Endothelial cell of umbilical vein (primary cell): Measurements from ENCODE around the gene APOBEC3F. TPM values are rescaled to one million over a fixed set of nuclear protein-coding genes. Genes with fewer than 3 reads are reported as not detected.

Experiments used
- BruUV-seq: library from RNA; stranded (reverse); fragments of 400-500 nt; replicated peaks from 2 replicates; lab custom pipeline; 2021; lab: Mats Ljungman, UMichigan
- CTCF ChIA-PET: fragments of 300-600, 350-600 bp; sonication (Branson Sonifier 250); formaldehyde crosslinking; loops from one replicate; lab custom pipeline; 2021; ENCODE audit warnings: antibody characterized with exemption, inconsistent platforms; lab: Charles Lee
- POLR2A ChIA-PET: fragments of 300-600, 350-600 bp; sonication (Branson Sonifier 250); formaldehyde crosslinking; loops from one replicate; lab custom pipeline; 2021; ENCODE audit warnings: antibody characterized with exemption, inconsistent platforms; lab: Charles Lee
- DNase-seq: peaks from one replicate; pipeline ENCODE4 v3.0.0-alpha.2; 2011; ENCODE audit warnings: low read depth, low spot score
- FAIRE-seq: peaks from 2 replicates; lab custom pipeline; 2011; peaks lifted over from hg19 to GRCh38; lab: Jason Lieb, UNC
- H2AFZ ChIP-seq: 2 replicates; pipeline ENCODE4 v1.6.0; 2012; ENCODE audit warnings: low read depth, low read length, control low read depth, inconsistent platforms
- H3K27ac ChIP-seq: 2 replicates; pipeline ENCODE4 v1.5.1; 2011; ENCODE audit warnings: low read depth, mild to moderate bottlenecking, control low read depth, low read length, moderate library complexity; ENCODE audit not compliant: insufficient read depth
- H3K27me3 ChIP-seq, 2 experiments: 2 replicates each; pipeline versions ENCODE4 v1.6.0 to v1.6.1; 2011; ENCODE audit warnings: low read length in 2 of 2, mixed read lengths in 1 of 2; ENCODE audit not compliant: control insufficient read depth in 2 of 2, insufficient read depth in 2 of 2
- H3K36me3 ChIP-seq, 2 experiments: 2 replicates in 1 of 2; 3 replicates in 1 of 2; pipeline ENCODE4 v1.5.1; 2011; ENCODE audit warnings: low read length in 2 of 2, mild to moderate bottlenecking in 1 of 2, moderate library complexity in 1 of 2; ENCODE audit not compliant: control insufficient read depth in 2 of 2, insufficient read depth in 2 of 2; ENCODE audit errors: extremely low read depth in 1 of 2
- H3K4me1 ChIP-seq: 3 replicates; pipeline ENCODE4 v1.5.1; 2011; ENCODE audit warnings: mild to moderate bottlenecking, low read length; ENCODE audit not compliant: control insufficient read depth, insufficient read depth; ENCODE audit errors: extremely low read depth
- H3K4me2 ChIP-seq: 2 replicates; pipeline ENCODE4 v1.6.1; 2011; ENCODE audit warnings: low read length, control low read depth, mixed read lengths; ENCODE audit not compliant: insufficient read depth
- H3K4me3 ChIP-seq, 3 experiments: fragments of 200-600 bp in 1 of 3; sonication (generic), shearing (Covaris generic) in 1 of 3; replicated peaks in 1 of 3; 2 replicates each; pipeline ENCODE4 v1.5.1; 2011 to 2016; ENCODE audit warnings: control low read depth in 3 of 3, low read length in 3 of 3, mild to moderate bottlenecking in 2 of 3, inconsistent platforms in 1 of 3, low read depth in 1 of 3, moderate library complexity in 1 of 3; ENCODE audit not compliant: insufficient read depth in 1 of 3
- H3K79me2 ChIP-seq: 2 replicates; pipeline ENCODE4 v1.6.0; 2012; ENCODE audit warnings: low read length, inconsistent platforms; ENCODE audit not compliant: control insufficient read depth, insufficient read depth
- H3K9ac ChIP-seq: replicated peaks from 2 replicates; pipeline ENCODE3; 2011; ENCODE audit warnings: low read length, control low read depth; ENCODE audit not compliant: insufficient read depth; ENCODE audit errors: extremely low read depth
- H3K9me1 ChIP-seq: replicated peaks from 3 replicates; pipeline ENCODE4 v1.6.0; 2011; ENCODE audit warnings: mild to moderate bottlenecking, low read length; ENCODE audit not compliant: control insufficient read depth, insufficient read depth; ENCODE audit errors: extremely low read depth
- H3K9me3 ChIP-seq: replicated peaks from 2 replicates; pipeline ENCODE4 v1.5.1; 2012; ENCODE audit warnings: low read length, inconsistent platforms; ENCODE audit not compliant: control insufficient read depth, insufficient read depth
- H4K20me1 ChIP-seq: replicated peaks from 2 replicates; pipeline ENCODE3; 2011; ENCODE audit warnings: mild to moderate bottlenecking, low read length; ENCODE audit not compliant: control insufficient read depth, insufficient read depth; ENCODE audit errors: extremely low read depth
- CTCF ChIP-seq, 2 donors: IDR thresholded peaks; 1 replicate in 1 of 2; 2 replicates in 1 of 2; pipeline ENCODE4 v1.5.1; 2011; ENCODE audit warnings: low read length in 2 of 2, mild to moderate bottlenecking in 2 of 2, moderate library complexity in 2 of 2, control low read depth in 1 of 2, inconsistent platforms in 1 of 2, low read depth in 1 of 2; ENCODE audit not compliant: insufficient read depth in 1 of 2; ENCODE audit errors: extremely low read depth in 1 of 2
- EZH2 ChIP-seq: IDR thresholded peaks from 2 replicates; pipeline ENCODE4 v1.6.1; 2012; ENCODE audit warnings: borderline replicate concordance, low read depth, mild to moderate bottlenecking, moderate library complexity, low read length, inconsistent platforms; ENCODE audit not compliant: severe bottlenecking
- GATA2 ChIP-seq: IDR thresholded peaks from 2 replicates; pipeline ENCODE4 v1.7.0; 2011; ENCODE audit warnings: low read depth, mild to moderate bottlenecking, moderate library complexity, mixed read lengths, low read length; ENCODE audit not compliant: insufficient read length, insufficient read depth
- JUN ChIP-seq: IDR thresholded peaks from 2 replicates; pipeline ENCODE4 v1.6.1; 2011; ENCODE audit warnings: borderline replicate concordance, low read depth; ENCODE audit not compliant: insufficient read length, insufficient read depth
- MAX ChIP-seq: IDR thresholded peaks from 2 replicates; pipeline ENCODE4 v1.6.1; 2011; ENCODE audit not compliant: insufficient read depth, insufficient read length
- MYC ChIP-seq: IDR thresholded peaks from one replicate; pipeline ENCODE4 v1.6.1; 2011; ENCODE audit warnings: mild to moderate bottlenecking, low read depth, low read length
- POLR2A ChIP-seq: IDR thresholded peaks from 2 replicates; pipeline ENCODE4 v1.6.1; 2012; ENCODE audit warnings: low read depth, mild to moderate bottlenecking, control low read depth, low read length
- POLR2AphosphoS5 ChIP-seq: IDR thresholded peaks from 2 replicates; pipeline ENCODE4 v1.6.1; 2012; ENCODE audit warnings: low read depth, mild to moderate bottlenecking, control low read depth, low read length, moderate library complexity; ENCODE audit not compliant: insufficient read depth
- dilution Hi-C: fragments of 300-500 bp; cut with MboI; formaldehyde crosslinking; loops from one replicate; pipeline ENCODE4 v1.15.0; 2019; ENCODE audit warnings: low sequenced_read_pairs; ENCODE audit not compliant: extremely low pct_ligation_motif_present
- intact Hi-C: fragments of 100-400 bp; cut with micrococcal nuclease; formaldehyde crosslinking; loops from one replicate; pipeline ENCODE4 v1.10.0; 2022
- polyA plus RNA-seq, 4 experiments: library from polyadenylated mRNA; depleted of rRNA in 3 of 4; stranded (reverse) in 3 of 4; unstranded in 1 of 4; fragments of >200 nt; gene quantifications; 2 replicates each; pipeline versions ENCODE4 v1.2.1 to v1.2.3, GENCODE V29; 2011 to 2012; ENCODE audit warnings: missing spikeins in 1 of 4
- total RNA-seq: library from RNA; stranded (reverse); gene quantifications from 2 replicates; pipeline ENCODE4 v1.2.3, GENCODE V29; 2021

Gene APOBEC3F
- total and polyA plus RNA-seq, 2 donors (not counting 3 experiments of a cell fraction or from before 2014, with no cell fraction given) = 10.2 to 11.0 TPM

GRCh38 chr22:39088685-39089032 lies 48.0 kb downstream of the APOBEC3F start:
- no TSS peak for BruUV-seq
- Histone ChIP-seq H3K9ac (no peak overlapping the region), H3K4me1 (no peaks in the 10 kb centered on the region), H3K79me2 (no peaks in the 10 kb centered on the region), H3K4me3 (no peak overlapping the region), H3K4me2 (no peak overlapping the region), H3K9me3 (no peaks in the 10 kb centered on the region), H3K36me3 (no peaks in the 10 kb centered on the region), H3K27ac (no peak overlapping the region), H2AFZ (no peak overlapping the region), H3K9me1 (no peaks in the 10 kb centered on the region), H4K20me1 (no peaks in the 10 kb centered on the region), H3K27me3 (peaks cover 0 to 4% of the 10 kb centered on the region in 2 experiments)
- ChIA-PET CTCF (no interaction called here), POLR2A (no interaction called here)
- DNase-seq (no peak), FAIRE-seq (no peak)
- dilution Hi-C loops (no loop called here), intact Hi-C loops (no loop called here)
- TF ChIP-seq CTCF (IDR thresholded peaks at IDR 0.05; ENCODE audit: extremely low read depth in 1 of 2, insufficient read depth in 1 of 2, low read depth in 1 of 2, low read length in 2 of 2) (no peak), JUN (no peak), MAX (no peak), EZH2 (no peak), POLR2AphosphoS5 (no peak), GATA2 (no peak), MYC (no peak), POLR2A (no peak)
